Eye (tissue), 1 donor: ENCODE measurements around the gene UBAP1L.
"Not testable (repeated sequence)": the region's sequence is repeated elsewhere in the genome, so short reads cannot be mapped to it uniquely, and the experiment has no call there.

Source experiments
- DNase-seq: peaks from one replicate; pipeline ENCODE4 v3.0.0-alpha.2; 2015

The UBAP1L gene

DNA sequence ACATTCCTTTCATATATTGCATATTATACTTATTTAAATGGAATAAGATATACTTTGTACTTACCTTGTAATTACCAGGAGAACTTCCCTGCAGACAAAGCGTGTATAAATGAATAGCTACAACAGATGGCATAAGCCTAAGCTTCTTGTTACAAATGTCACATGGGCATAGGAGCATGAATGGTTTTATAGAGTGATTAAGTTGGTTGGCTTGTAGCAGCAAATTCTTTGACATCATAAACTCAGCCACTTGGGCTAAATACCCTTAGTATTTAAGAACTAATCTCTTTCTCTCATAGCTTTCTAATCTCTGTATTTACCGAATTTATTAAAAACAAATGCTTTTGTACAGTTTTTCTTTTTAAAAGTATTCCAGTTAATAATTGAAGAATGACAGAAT, at the start of gene UBAP1L:
TSS of gene UBAP1L (minus strand) at position 115 of the 400 bp plus-strand sequence. CDS start 8,985 bp downstream, outside the sequence.
- DNase-seq: peak; percentile 27

DNA sequence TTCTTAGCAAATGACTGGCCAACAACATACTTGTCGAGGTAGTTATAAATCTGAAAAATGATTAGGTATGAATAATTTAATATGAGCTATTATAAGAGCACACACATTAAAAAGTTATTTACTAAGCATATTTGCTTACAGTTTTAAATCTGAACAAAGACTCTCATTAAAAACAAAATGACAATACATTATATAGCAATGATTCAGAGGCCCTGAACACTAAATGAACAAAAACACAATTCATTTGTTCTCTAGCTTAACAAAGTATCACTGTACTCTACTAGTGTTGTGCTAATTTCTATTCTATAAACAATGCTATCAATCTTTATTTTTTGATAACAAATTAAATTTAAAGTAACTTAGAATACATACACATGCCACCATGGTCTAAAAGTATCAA, 49.1 kb upstream of the UBAP1L start:
- DNase-seq: no peak

DNA sequence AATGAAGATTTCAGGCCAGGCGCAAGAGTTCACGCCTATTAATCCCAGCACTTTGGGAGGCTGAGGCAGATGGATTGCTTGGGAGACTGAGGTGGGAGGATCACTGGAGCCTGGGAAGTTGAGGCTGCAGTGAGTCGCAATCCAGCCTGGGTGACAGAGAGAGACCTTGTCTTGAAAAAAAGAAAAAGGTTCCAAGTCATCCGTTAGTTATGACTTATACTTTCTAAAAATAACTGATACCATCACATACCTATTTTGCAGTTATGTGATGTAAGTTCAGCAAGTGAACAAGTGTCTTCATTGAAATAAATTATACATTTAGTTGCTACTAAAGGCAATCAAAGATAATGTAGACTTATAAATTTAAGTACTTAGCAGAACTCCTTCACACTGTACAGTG, 48.0 kb upstream of the UBAP1L start:
- no peak for DNase-seq

GRCh38 chr15:65156692-65157091, 41.7 kb upstream of the UBAP1L start:
- DNase-seq: no peak

DNA sequence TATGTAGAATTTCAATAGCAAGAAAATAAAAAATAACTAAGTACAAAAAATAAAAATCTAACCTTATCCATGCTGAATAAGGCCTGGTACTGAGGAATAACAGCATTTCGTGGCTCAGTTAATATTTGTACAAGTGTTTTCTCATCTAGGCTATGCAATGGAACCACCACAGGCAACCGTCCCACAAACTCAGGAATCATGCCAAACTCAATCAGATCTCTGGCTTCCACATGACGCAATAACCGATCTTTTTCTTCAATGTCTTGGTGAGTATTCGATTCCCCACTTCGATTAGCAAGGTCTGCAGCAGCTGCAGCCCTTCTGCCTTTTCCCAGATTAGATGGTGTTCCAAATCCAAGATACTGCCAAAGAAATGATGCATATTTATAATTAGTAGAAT, 39.7 kb upstream of the UBAP1L start:
- DNase-seq: no peak

- no peak for DNase-seq
These were observed 32.9 kb upstream of the UBAP1L start for GRCh38 chr15:65147902-65148301.

GRCh38 chr15:65146438-65146837, 31.4 kb upstream of the UBAP1L start:
- DNase-seq: no peak

- DNase-seq: not testable (repeated sequence)
These were observed 23.6 kb upstream of the UBAP1L start for GRCh38 chr15:65138631-65139030.

GRCh38 chr15:65137893-65138292, 22.9 kb upstream of the UBAP1L start:
- DNase-seq: not testable (repeated sequence)

DNA sequence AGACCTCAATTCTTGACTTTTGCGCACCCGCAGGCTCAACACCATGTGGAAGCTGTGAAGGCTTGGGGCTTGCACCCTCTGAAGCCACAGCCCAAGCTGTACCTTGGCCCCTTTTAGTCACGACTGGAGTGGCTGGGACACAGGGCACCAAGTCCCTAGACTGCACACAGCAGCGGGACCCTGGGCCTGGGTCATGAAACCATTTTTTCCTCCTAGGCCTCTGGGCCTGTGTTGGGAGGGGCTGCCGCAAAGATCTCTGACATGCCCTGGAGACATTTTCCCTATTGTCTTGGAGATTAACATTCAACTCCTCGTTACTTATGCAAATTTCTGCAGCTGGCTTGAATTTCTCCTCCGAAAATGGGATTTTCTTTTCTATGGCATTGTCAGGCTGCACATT, 22.1 kb upstream of the UBAP1L start:
- not testable (repeated sequence) for DNase-seq

- DNase-seq: no peak
These were observed 19.5 kb upstream of the UBAP1L start for GRCh38 chr15:65134538-65134937.

GRCh38 chr15:65133548-65134200, 18.7 kb upstream of the UBAP1L start, which contains the start of gene PDCD7:
TSS of gene PDCD7 (minus strand) at chr15:65133808. CDS start at chr15:65133781, 27 bp downstream.
- peak; percentile 98 for DNase-seq

GRCh38 chr15:65132878-65133547, 18.0 kb upstream of the UBAP1L start:
- DNase-seq: peak; percentile 72

- DNase-seq: no peak
These were observed 15.9 kb upstream of the UBAP1L start for GRCh38 chr15:65130941-65131340.

DNA sequence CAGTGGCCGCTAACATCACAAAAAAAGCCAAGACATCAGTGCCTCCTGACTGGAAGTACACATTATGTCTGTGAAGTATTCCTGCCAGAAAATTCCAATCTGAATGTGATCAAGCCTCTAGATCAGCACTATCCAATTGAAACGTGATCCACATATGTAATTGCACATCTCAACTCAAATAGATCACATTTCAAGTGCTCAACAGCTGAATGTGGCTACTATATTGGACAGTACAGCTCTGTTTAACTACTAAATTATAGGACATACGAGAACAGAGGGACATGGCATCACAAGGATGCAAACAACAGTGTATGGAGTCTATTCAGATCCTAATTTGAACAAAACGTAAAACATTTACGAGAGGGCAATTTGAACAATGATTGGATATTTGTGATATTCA, 542 bp upstream of the UBAP1L start:
- peak; percentile 15 for DNase-seq

DNA sequence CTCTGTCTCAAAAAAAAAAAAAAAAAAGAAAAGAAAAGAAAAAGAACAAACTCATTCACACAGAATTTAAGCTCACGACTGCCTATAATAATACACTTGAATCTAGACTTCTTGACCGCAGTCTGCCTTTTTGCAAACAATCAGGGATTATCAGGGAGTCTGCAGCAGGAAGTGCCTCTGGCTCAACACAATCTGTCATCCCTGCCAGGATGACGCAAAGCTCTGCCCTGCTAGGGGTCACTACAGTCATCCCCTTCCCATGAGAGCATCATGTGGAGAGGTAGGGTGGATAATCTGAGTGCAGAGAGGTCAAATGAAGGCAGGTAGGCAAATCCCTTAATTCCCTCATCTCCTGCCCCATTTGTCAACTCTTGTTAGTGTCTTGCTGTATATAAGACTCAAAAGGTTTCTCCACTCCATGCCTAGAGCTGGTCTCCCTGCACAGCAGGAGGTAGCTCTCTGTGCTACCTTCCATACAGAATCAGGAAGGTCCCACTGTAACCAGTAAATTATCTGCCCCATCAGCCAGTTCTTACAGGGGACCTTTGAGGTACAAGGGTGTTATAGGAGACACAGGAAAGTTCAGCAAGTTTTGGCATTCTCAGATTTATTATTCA, 4.2 kb downstream of the UBAP1L start:
- DNase-seq: peak; percentile 47

DNA sequence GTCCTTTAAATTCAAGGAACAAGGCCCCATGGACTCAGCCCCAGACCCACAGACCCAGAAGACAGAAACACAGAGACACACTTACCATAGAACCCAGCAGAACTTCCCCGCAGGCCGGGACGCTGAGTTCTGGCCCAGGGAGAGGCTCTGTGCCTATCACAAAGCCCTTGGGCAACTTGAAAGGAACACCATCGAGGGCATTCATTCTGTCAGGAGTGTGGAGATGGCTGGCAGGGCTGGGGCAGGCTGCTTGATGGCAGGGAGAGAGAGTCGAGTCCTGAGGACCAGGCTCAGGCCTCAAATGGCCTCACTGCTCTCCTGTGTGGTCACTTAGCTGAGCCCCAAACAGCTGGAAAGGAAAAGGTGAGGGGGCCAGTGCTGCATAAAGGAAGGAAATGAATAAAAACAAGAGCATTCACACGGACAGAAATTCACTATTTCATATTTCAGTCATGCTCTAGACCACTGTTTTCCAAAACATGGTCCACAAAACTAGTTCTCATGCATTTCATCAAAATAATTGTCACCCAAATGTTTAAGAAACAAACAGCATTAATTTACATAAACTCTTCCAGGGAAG, 8.9 kb downstream of the UBAP1L start:
- DNase-seq: no peak

DNA sequence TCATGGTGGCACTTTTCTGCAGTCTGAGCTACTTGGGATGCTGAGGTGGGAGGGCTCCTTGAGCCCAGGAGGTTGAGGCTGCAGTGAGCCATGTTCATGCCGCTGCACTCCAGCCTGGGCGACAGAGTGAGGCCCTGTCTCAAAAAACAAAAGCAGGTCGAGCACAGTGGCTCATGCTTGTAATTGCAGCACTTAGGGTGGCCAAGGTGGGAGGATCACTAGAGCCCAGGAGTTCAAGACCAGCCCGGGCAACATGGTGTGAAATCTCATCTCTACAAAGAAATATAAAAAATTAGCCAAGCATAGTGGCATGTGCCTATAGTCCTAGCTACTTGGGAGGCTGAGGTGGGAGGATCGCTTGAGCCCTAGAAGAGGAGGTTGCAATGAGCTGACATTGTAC, 10.0 kb downstream of the UBAP1L start:
- DNase-seq: no peak

- no peak for DNase-seq
These were observed 12.1 kb downstream of the UBAP1L start for GRCh38 chr15:65102912-65103311.

DNA sequence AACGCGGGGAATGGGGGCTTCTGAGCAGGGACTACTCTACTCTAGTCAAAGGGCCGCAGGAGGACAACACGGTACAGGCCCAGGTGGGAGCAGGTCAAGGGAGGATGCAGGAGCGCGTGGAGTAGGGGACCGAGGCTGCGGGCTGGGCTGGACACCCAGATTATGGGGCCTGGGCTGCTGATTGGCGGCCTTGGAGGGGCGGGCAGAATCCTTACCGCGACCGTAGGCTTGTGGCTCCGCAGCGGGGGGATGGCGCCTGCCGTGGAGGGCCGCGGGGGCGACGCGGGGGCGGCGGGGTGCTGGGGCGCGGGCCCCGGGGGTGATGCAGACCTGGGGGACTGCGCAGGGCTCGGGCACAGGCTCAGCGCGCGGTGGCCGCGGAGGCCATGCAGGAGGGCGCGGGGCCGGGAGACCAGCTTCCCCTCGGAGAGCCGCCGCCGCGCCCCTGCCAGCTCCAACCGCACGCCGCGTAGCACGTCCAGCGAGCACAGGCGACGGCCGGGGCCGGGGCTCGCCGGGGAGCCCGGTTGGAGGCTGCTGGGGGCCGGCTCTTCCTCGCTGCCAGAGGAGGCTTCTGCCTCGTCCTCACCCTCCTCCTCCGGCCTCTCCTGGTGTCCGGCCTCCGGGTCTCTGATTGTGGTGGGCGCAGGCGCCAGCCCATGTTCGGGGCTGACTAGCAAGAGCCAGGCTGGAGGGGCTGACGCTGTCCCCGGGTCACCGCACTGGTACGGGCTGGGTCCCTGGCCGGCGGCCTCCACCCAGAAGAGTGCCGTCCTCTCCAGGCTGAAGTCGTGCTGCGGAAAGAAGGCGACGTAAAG, 12.9 kb downstream of the UBAP1L start:
- DNase-seq: peak; percentile 35

DNA sequence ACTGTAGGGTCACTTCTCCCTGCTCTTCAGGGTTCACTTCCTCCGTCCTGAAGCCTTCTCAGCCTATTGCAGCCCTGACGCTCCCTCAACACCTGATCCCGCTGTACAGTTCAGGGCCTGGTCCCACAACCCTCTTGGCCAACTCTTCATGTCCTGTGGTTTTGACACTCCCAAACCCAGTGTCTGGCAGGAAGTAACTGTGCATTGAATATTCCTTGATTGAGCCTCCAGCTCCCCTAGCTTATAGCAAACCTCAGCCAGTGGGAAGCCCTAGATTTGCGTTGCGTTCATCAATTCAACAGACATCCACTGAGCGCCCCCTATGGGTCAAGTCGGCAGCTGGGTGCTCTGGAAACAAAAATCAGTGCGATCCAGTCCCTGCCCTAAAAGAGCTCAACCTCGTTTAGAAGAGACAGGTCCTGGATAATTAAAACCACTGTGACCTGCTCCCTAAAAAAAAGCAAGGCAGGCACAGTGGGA, 13.5 kb downstream of the UBAP1L start:
- DNase-seq: peak; percentile 95

- no peak for DNase-seq
These were observed 14.6 kb downstream of the UBAP1L start for GRCh38 chr15:65100442-65100841.

GRCh38 chr15:65099801-65100200, 15.2 kb downstream of the UBAP1L start:
- DNase-seq: not testable (repeated sequence)
